HG03066 (cell line): ENCODE data around the gene VTA1.
"Not testable (repeated sequence)": the region's sequence is repeated elsewhere in the genome, so short reads cannot be mapped to it uniquely, and the experiment has no call there.

Source experiments
- ATAC-seq: cut with Tn5 transposase; IDR thresholded peaks from one replicate; pipeline ENCODE4 v1.9.1; 2021; ENCODE audit warnings: low read depth; ENCODE audit not compliant: unreplicated experiment

VTA1 gene

DNA sequence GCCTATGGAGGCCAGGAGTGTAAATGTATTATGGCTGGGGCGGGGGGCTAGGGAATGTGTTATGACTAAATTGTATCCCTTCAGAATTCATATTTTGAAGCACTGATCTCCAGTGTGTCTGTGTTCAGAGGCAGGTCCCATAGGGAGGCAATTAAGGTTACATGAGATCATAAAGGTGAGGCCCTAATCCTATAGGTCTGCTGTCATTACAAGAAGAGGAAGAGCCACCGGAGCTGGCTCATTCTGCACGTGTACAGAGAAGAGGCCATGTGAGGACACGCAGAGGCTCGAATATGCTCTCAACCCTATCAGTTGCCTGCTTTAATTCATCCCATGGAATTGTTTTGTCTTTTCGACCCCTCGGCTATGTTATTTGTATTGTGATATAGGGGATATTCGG is 76.9 kb downstream of the VTA1 start:
- no peak for ATAC-seq

DNA sequence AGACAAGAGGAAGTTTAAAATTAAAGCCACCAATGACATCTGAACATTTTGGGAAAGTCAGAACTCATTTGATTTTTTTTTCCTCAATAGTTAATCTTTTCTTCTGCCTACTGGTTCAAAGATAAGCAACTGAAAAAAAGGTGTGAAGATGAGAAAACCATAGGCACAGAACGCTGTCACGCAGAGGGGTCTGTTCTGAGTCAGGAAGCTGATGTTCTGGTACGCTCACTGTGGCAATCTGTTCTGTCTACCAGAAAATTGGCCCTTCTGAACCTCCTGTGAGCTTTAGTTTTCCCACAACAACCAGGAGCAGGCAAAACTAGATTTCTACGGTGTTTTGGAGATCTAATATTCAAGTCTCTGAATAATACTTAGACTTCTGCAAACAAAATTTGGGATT is 78.1 kb downstream of the VTA1 start:
- no peak for ATAC-seq

DNA sequence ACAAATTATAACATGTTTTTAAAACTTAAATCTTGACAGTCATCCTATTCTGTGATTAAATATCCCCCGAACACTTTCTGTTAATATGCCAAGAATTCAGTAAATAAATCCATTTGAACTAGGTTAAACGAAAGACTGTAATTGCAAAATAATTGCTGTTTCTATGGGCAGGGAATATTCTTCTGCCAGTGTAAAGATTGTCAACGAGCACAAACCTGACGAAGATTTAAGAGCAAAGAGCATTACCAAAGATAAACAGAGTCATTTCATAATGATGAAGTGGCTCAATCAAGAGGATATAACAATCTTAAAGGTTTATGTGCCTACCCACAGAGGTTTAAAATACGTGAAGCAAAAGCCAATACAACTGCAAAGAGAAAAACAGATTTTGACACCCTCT is 78.5 kb downstream of the VTA1 start:
- ATAC-seq: no peak

DNA sequence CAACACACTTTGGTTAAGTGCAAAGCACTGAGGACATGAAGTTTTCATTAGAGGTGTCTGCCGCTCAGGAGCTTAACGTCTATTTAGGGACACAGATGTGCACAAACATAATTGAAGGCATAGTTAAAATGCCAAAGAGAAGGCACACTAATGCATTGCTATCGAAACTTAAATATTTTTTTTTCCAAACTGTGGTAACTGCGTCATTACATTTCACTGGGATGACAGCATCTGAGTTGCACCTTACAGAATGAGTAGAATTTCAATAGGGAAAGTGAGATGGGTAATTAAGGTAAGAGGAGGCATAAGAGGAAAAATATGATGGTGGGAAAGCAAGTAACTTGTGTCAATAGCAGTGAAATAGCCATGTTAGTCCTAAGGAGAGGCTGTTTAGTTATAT is 79.7 kb downstream of the VTA1 start:
- no peak for ATAC-seq

DNA sequence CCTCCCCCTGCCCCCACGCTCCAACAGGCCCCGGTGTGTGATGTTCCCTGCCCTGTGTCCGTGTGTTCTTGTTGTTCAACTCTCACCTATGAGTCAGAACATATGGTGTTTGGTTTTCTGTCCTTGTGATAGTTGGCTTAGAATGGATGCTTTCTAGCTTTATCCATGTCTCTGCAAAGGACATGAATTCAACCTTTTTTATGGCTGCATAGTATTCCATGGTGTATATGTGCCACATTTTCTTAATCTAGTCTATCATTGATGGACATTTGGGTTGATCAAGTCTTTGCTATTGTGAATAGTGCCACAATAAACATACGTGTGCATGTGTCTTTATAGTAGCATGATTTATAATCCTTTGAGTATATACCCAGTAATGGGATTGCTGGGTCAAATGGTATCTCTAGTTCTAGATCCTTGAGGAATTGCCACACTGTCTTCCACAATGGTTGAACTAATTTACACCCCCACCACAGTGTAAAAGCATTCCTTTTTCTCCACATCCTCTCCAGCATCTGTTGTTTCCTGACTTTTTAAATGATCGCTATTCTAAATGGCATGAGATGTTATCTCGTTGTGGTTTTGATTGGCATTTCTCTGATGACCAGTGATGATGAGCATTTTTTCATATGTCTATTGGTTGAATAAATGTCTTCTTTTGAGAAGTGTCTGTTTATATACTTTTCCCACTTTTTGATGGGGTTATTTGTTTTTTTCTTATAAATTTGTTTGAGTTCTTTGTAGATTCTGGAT is 82.6 kb downstream of the VTA1 start:
- not testable (repeated sequence) for ATAC-seq

DNA sequence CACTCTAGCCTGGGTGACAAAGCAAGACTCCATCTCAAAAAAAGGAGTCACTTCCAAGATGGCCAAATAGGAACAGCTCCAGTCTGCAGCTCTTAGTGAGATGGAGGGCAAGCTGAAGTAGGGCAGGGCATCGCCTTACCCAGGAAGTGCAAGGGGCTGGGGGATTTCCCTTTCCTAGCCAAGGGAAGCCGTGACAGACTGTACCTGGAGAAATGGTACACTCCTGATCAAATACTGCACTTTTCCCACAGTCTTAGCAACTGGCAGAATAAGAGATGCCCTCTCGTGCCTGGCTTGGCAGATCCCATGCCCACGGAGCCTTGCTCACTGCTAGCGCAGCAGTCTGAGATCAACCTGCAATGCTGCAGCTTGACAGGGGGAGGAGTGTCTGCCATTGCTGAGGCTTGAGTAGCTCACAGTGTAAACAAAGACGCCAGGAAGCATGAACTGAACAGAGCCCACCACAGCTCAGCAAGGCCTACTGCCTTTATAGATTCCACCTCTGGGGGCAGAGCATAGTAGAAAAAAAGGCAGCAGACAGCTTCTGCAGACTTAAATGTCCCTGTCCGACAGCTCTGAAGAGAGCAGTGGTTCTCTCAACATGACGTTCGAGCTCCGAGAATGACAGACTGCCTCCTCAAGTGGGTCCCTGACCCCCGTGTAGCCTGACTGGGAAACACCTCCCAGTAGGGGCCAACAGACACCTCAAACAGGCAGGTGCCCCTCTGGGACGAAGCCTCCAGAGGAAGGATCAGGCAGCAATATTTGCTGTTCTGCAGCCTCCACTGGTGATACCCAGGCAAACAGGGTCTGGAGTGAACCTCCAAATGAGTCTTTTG is 85.4 kb downstream of the VTA1 start:
- ATAC-seq: peak; percentile 62

DNA sequence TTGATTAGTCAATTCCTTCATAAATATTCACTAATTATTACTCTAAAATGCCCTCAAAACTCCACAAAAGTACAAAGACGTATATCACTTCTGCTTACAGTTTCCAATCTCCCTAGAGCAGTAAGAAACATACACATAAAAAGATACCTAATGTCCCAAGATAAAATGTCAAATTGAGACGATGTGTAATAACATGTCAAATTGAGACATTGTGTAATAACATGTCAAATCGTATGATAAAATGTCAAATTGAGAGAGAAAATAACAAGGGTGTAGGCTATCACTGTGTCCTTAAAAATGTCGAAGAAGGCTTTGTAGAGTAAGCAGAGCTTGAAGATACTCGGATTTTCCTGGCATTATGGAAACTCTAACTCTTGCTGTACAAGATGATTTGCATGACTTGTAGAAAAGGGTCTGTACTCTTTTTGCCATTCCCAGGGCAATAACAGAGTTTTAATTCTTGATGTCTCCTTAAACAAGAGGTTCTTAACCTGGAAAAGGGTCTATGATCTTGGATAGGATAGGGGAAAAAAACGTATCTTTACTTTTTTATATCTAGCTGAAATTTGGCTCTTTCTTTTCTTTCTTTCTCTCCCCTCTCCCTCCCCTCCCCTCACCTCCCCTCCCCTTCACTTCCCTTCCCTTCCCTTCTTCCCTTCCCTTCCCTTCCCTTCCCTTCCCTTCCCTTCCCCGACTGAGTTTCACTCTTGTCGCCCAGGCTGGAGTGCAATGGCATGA is 87.1 kb downstream of the VTA1 start:
- ATAC-seq: no peak

DNA sequence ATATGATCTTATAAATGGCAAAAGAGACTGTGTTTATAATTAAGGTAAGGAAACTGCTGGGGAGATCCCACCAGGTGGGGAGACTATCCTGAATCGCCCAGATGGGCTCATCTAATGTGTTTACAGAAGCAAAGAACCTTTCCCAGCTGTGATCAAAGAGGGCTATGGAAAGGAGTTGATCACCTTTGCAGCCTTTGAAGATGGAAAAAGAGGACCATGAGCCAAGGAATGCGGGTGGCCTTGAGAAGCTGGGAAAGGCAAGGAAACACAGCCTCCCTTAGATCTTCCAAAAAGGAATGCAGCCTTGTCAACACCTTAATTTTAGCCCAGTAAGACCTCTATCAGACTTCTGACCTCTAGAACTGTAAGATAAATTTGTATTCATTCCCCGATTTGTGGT is 88.2 kb downstream of the VTA1 start:
- no peak for ATAC-seq

DNA sequence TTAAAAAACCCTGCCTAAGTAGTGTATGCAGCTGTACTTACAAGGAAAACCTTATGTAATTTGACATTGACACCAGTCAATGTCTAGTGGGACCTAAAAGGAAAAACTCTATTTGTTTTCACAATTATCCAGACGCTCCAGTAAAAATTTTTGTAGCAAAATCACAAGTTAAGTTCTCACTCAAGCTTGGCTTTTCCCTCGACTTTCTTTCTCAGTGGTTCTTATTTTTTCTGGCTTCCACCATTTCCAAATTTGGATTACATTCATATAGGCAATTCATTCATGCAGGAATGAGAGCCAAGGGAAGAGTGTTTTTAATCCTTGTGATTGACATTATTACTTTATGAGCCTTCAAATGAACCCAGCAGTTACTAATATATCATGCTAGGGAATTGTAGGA is 88.7 kb downstream of the VTA1 start:
- ATAC-seq: no peak

DNA sequence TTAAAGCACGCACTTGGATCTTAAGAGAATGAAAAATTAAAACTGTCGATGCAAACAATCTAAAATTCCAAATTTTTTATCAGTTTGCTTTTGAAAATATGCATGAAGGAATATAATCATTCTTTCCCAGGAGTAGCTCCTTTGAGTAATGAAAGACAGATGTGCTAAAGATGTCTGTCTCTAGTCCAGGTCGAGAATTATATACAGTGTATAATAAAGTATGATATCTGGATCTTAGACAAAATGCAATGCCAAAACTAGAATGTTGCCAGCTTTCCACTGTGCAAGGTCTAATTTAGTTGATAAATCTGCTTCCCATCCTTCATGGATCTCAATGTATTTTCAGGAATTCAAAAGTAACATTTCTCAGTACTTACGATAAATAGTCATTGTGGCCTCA is 89.6 kb downstream of the VTA1 start:
- ATAC-seq: no peak

DNA sequence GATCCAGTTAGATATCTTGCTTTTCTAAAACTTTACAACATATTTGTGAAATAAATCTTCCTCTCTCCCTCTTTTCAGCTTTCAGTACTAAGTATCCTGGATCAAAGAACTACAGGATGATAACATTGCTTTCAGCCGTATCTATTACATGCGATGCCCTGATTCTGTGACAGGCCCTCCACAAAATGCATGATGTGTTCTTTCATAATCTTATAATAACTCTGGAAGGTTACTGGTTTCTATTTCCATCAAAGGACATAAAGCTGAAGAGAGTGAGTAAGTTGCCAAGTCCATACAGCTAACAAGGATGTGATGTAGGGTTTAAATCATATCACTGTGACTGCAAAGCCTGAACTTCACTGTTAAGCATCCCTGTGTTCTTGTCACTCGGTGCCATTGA is 91.8 kb downstream of the VTA1 start:
- no peak for ATAC-seq

DNA sequence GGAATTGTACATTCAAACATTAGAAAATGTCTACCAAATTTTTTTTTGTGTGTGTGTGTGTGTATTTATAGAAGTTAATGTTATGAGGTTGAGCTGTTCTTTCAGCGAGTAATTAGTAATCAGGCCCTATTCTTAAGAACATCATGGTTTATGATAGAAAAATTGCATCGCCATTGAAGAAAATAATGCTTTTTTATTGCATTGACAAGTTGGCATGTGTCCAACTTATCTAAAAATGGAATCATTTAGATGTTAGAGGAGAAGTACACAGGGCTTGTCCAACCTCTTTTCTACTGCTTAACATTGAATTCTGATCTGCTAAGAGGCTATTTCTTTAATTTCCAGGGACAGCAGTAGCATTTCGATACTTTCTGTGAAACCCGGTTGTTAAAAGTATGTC is 93.1 kb downstream of the VTA1 start:
- no peak for ATAC-seq

DNA sequence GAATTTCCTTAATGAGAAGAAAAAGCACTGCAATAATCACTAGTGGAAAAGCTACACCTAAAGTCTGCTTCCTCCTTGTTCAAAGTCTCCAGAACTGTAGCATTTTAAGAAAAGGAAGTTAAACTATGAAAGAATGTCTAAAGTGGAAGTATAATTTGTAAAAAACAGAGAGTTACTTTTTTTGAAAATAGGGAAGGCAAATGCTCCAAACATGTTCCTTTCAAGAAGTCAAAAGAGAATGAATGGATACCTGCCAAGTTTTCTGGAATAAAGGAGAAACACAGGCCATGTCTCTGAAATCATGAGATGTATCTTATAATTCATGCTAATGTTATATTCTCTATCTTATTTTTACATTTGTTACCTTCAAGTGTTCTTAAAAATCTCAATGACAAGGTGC is 94.0 kb downstream of the VTA1 start:
- ATAC-seq: no peak

DNA sequence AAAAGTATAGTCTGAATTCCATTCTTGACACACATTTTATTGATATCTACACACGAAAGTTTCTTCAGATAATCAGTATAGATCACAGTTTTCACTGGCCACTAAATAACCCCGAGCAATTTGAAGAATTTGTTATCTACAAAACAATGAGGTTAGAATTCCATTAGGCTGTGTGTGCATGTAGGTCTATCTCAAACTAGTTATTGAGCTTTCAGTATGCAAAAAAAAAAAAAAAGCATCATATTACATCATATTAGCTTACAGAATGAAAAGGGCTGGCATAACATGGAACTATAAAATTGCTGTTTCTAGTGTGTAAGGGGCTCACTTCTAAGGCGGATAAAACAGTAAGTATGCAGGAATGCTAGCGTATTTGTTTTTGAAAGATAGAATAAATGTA is 95.2 kb downstream of the VTA1 start:
- no peak for ATAC-seq

DNA sequence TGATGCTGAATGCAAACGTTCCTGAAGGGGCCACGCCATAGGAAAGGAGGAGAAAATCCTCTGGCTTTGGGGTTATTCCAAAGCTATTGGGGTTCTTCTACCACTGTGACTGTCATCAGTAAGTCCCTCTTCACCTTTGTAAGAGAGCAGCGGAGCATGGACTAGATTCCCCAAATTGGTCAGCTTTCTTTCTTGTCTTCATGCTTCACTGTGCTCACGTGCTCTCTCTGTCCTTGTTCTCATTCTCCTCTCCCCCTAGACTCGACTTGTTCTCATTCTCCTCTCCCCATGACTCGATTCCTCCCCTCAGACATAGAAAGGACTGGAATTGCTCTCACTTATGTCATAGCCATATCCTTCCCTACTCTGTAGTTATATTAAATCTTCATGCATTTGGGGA is 99.9 kb downstream of the VTA1 start:
- ATAC-seq: no peak

DNA sequence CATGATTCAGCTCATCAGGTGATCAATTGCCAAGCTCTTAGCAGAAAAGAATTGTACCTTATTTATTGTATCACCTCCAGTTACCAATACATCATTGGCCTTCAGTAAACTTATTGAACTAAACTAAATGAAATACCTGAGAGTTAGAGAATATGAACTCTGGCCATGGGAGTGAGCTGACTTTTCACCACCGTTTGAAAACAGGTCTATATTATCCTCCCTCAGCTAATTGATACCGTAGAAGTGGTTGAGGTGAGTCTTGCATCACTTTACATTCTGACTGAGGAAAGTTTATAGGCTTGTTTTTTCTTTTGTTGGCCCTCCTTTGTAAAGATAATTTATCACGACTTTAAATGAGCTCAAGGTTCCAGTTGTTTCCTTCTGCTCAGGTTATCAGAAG is 102.2 kb downstream of the VTA1 start:
- no peak for ATAC-seq

DNA sequence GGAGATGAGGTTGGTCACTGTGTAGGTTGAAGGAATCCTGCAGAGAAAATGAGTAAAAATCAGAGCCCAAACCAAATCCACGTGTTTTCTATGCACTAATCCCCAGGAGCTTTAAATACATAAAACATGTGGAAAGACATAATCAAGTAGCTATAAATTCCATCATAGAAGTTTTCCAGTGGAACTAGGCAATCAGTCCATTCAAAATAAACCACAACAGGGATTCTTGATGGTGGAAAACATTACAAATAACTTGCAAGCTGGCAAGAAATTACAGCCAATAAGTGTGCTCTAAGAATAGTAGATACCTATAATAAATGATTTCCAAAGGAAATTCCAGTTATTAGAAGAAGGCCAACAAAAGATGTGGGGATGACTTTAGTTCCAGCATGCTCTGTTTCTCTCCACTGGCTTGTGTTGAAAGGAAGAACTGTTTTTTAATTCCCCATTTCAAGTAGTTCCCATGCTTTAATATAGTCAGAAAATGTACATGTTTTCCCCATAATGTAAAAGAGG is 104.9 kb downstream of the VTA1 start:
- no peak for ATAC-seq

DNA sequence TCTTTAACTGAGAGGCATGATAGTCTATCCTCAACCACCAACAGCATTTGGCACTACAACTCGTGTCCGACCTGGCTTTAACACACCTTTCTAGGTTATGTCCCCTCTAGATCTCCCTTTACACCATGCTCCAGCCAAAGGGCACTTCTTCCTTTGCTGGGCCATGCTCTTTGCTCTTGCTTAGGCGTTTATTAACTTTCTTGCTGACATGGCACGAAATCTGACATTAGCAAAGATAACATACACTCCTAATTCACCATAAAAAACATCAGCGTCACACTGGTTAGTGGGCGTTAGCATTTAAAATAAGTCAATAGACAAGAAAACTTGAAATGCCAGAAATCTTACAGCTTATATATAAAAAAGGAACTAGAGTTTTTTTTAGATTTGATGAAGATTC is 107.5 kb downstream of the VTA1 start:
- no peak for ATAC-seq

DNA sequence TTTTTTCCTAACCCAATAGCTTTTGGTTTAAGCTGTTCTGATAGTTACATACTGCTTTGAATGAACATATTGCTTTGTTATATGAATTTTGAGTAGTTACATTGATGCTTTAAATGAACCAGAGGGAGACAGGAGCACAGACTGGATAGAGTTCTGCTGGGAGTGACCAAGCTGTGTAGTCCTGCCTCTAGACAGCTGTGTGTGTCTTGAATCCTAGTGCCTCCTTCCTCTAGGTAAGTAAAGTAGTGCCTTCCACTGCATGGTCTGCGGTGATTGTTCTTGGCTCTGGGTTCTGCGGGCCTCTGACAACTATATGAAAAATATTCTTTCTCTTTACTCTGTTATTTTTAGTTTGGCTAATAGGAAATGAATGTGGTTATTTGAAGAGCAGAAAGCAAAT is 108.7 kb downstream of the VTA1 start:
- no peak for ATAC-seq

DNA sequence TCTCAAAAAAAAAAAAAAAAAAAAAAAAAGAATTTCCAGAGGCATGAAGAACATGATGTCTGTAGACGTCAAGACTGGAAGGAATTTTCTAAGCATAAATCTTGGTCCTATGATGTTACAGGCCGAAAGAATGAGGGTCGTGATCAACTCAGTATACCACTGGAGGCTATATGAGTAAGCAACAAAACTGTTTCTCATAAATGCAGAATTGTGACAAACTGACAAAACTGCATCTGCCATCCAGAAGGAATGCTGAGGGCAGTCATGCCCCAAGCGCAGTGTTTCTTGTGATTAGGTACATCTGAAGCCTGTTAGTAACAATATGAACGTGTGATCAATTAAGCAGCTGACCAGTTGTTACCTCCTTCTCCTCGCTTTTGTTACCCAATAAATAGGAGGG is 111.2 kb downstream of the VTA1 start:
- no peak for ATAC-seq

DNA sequence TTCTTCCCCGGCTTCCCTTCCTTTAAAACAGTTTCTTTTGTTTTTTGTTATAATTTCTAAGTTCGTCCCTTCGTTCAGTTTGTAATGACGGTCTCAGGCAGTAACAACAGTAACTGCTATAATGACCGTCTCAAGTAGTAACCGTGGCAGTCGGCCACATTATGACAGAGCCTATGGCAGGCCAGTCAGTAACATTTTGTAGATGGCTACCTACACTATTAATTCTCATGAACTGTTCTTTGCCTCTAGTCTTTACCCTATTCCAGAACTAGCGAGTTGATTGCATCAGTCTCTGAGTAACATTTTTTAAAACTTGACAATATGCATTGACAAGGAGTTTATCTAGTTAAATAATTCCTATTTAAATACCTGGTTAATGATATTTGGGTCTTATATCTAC is 111.7 kb downstream of the VTA1 start:
- ATAC-seq: no peak
